ENCODE measurements around the gene CTDNEP1. TPM values are rescaled to one million over a fixed set of nuclear protein-coding genes. Genes with fewer than 3 reads are reported as not detected.

Gene CTDNEP1
- total RNA-seq, 6 experiments from 2014 or later = 25.9 to 34.6 (median 31.9) TPM

DNA sequence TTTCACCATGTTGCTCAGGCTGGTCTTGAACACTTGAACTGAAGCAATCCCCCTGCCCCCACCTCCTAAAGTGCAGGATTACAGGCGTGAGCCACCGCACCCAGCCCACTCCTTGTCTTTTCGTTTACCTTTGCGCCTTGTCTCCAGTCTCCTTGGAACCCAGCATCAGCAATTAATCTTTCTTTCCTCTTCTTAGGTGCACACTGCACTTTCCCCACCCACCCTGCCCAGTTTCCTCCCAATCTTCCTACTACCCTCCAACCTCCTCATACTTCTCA is 12.2 kb upstream of the CTDNEP1 start:
- Histone ChIP-seq H3K27me3 (no peaks in the 10 kb centered on the region), H3K4me1 (peaks cover 0 to 38% (median 6%) of the 10 kb centered on the region in 4 donors), H3K9me3 (no peaks in the 10 kb centered on the region), H3K27ac (peak overlapping the region in 1 of 3 donors; percentile 96), H3K36me3 (peaks cover 0 to 4% (median 0%) of the 10 kb centered on the region in 4 donors), H3K4me3 (no peak overlapping the region)
- intact Hi-C loops (cut with DNase I) = no loop called here
- TF ChIP-seq, protein P1, sequence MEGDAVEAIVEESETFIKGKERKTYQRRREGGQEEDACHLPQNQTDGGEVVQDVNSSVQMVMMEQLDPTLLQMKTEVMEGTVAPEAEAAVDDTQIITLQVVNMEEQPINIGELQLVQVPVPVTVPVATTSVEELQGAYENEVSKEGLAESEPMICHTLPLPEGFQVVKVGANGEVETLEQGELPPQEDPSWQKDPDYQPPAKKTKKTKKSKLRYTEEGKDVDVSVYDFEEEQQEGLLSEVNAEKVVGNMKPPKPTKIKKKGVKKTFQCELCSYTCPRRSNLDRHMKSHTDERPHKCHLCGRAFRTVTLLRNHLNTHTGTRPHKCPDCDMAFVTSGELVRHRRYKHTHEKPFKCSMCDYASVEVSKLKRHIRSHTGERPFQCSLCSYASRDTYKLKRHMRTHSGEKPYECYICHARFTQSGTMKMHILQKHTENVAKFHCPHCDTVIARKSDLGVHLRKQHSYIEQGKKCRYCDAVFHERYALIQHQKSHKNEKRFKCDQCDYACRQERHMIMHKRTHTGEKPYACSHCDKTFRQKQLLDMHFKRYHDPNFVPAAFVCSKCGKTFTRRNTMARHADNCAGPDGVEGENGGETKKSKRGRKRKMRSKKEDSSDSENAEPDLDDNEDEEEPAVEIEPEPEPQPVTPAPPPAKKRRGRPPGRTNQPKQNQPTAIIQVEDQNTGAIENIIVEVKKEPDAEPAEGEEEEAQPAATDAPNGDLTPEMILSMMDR (IDR thresholded peaks at IDR 0.05) = no peak
- no peak for TF ChIP-seq POLR2A (IDR thresholded peaks at IDR 0.05)
- ATAC-seq (no peak), DNase-seq (no peak)
- WGBS (ENCODE audit: insufficient coverage, low coverage, low lambda C conversion rate, missing lambda C conversion rate) = 53% methylated on average over 2 of the region's 4 CpGs

DNA sequence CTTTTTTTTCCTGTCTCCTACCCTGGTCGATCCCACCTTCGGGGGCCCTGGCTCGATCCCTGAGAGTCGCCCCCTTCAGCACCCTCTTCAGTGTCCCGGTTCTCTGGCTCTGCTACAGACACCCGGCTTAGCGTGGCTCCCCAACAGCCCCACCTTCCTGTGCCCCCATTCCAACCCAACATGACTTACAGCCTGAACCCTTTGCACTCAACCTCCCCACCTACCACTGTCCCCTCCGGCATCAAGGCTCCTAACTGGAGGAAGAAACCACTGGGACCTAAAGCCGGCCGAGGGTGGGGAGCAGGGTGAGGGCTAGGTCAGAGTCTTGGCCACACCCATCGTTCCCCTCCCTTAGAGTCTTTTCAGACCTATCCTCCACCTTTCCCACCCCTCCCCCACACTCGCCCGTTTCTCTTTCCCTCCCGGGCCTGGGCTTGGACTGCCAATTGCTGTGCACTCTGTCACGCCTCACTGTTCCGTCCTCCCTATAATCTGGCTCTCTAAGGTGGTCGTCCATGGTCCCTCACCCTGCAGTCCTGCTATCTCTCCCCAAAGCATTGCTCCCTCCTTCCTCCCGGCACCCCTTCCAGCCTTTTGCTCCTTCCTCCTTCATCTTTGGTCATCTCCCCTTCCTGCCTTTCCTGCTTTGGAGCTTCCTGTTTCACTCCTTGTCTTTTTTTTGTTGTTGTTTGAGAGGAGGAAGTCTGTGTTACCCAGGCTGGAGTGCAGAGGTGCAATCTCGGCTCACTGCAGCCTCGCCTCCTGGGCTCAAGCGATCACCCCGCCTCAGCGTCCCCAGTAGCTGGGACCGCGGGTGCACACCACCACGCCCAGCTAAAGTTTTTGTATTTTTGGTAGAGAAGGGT is 11.6 kb upstream of the CTDNEP1 start:
- DNase-seq (peak in 1 of 3 donors; percentile 62), ATAC-seq (peak in 1 of 4 donors; percentile 7)
- peak overlapping the region in 2 of 3 donors; percentile 44 to 96 for H3K27ac ChIP-seq
- no peaks in the 10 kb centered on the region for H3K27me3 ChIP-seq
- 13% methylated on average over 23 of the region's 26 CpGs for WGBS (ENCODE audit: insufficient coverage, low coverage, low lambda C conversion rate, missing lambda C conversion rate)
- TF ChIP-seq, protein P1 (IDR thresholded peaks at IDR 0.05) = no peak
- no peak for TF ChIP-seq POLR2A (IDR thresholded peaks at IDR 0.05)
- H3K4me3 ChIP-seq = peak overlapping the region; percentile 64 to 73 (median 66)
- intact Hi-C loops (cut with DNase I) = no loop called here
- H3K4me1 ChIP-seq = peaks cover 0 to 44% (median 9%) of the 10 kb centered on the region in 4 donors
- peaks cover 0 to 4% (median 0%) of the 10 kb centered on the region in 4 donors for H3K36me3 ChIP-seq
- H3K9me3 ChIP-seq = no peaks in the 10 kb centered on the region

DNA sequence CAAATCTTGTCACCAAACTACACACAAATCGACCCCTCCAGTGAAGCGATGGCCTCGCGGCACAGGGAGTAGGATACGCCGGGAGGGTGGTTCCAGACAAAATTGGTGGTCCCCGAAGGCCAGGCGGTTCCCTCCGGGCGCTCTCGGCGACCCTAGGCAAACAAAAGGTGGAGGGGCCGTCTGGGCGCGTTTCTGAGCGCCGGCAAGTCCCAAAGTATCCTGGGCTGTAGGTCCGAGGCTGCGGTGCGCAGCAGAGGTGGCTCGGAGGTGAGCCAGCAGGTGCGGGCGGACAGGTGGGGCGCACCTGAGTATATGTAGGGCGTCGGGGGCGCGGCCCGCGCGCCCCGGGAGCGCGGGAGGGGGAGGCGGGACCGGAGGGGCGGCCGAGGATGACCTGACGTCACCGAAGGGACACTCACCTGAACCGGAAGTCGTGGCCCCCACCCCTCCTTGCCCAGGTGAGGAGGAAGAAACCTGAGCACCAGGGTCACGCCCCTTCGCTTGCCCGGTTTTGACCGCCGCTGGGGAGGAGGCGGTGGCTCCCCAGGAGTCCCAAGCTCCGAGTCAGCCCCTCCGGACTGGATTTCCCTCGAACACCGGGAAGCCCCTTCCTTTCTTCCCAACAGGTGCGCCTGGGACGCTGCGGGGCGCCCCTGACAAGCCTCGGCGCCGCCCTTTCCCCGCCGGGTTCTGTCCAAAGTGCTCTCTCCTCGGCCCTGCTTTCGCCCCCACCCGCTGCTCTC is 10.8 kb upstream of the CTDNEP1 start, which contains the start of gene CLDN7:
Gene CLDN7 (minus strand): TSS at position 287 of the 743 bp plus-strand sequence. CDS start 435 bp downstream, outside the sequence.
- peaks cover 0 to 50% (median 13%) of the 10 kb centered on the region in 4 donors for H3K4me1 ChIP-seq
- WGBS (ENCODE audit: insufficient coverage, low coverage, low lambda C conversion rate, missing lambda C conversion rate) = 3% methylated on average over 23 of the region's 64 CpGs
- peak within 1 kb of the TSS; percentile 64 to 73 (median 66) for H3K4me3 ChIP-seq
- peaks cover 0 to 4% (median under 1%) of the 10 kb centered on the region in 4 donors for H3K36me3 ChIP-seq
- H3K9me3 ChIP-seq = no peaks in the 10 kb centered on the region
- intact Hi-C loops (cut with DNase I) = no loop called here
- peak in 2 of 3 donors; percentile 54 to 62 for DNase-seq
- TF ChIP-seq, protein P1 (IDR thresholded peaks at IDR 0.05) = no peak
- peak; percentile 49 for TF ChIP-seq POLR2A (IDR thresholded peaks at IDR 0.05)
- H3K27ac ChIP-seq = peak within 1 kb of the TSS; percentile 96 to 99 (median 98)
- no peaks in the 10 kb centered on the region for H3K27me3 ChIP-seq
- ATAC-seq = peak in 1 of 4 donors; percentile 4

DNA sequence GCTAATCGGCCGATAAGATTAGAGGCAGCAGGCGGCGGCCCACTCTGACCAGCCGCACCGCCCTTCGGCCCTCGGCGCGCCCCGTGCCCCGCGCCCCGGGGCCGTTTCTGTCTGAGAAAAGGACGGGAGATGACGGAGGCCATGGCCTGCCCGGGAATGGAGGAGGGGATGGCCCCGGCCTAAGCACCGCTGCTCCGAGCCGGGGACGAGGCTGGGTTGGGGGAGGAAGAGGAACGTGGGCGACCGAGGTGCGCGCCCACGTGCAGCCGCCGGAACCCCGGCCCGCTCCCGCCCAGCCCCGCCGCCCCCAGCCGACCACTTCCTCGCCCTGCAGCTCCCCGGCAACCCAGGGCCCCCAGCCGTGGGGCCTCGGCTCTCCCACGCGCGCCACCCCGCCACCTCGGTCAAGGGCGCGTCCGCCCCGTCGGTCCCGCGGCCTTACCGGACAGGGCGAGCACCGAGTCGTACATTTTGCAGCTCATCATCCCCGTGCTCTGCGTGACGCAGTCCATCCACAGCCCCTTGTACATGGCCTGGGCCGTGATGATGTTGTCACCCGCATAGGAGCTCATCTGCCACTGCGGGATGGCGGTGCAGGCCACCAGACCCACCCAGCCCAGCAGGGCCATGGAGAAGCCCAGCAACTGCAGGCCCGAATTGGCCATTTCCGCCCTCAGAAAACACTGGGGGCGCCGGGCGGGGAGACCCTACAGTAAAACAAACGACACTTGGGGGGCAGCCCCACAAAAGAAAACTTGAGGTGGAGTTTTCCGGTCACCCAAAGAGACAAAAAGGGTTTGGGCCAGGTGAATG is 10.1 kb upstream of the CTDNEP1 start:
- Histone ChIP-seq H3K27me3 (no peaks in the 10 kb centered on the region), H3K36me3 (peaks cover 0 to 10% (median 3%) of the 10 kb centered on the region in 4 donors), H3K27ac (peak overlapping the region; percentile 96 to 99 (median 98)), H3K9me3 (no peaks in the 10 kb centered on the region), H3K4me1 (peaks cover 0 to 50% (median 13%) of the 10 kb centered on the region in 4 donors), H3K4me3 (peak overlapping the region; percentile 64 to 73 (median 66))
- peak; percentile 2 to 29 (median 10) for ATAC-seq
- peak in 1 of 3 donors; percentile 42 for DNase-seq
- WGBS (ENCODE audit: insufficient coverage, low coverage, low lambda C conversion rate, missing lambda C conversion rate) = 20% methylated on average over 2 of the region's 71 CpGs
- intact Hi-C loops (cut with DNase I) = no loop called here
- TF ChIP-seq POLR2A (IDR thresholded peaks at IDR 0.05) = no peak
- TF ChIP-seq, protein P1 (IDR thresholded peaks at IDR 0.05) = no peak

All from right lobe of liver (tissue), 6 donors.